HCEC 1CT (cell line): ENCODE measurements around the gene SRRD.
"Not testable (repeated sequence)": the region's sequence is repeated elsewhere in the genome, so short reads cannot be mapped to it uniquely, and the experiment has no call there.

Experiments used
- DNase-seq: peaks from one replicate; pipeline ENCODE4 v3.0.0-alpha.2; 2017

The SRRD gene

GRCh38 chr22:26483439-26484359 lies at the start of gene SRRD, which contains the start of gene HPS4:
Gene SRRD, plus strand, starts transcription at chr22:26483877. Its CDS starts 14 bp downstream, at chr22:26483891.
Gene HPS4, minus strand, starts transcription at chr22:26483783. Its CDS starts 2,021 bp downstream, at chr22:26481762.
- DNase-seq, result peak; percentile 86

- DNase-seq, result no peak
These were observed 48.2 kb upstream of the SRRD start for GRCh38 chr22:26435327-26436093.

GRCh38 chr22:26436903-26437515 lies 46.7 kb upstream of the SRRD start:
- DNase-seq, result no peak

GRCh38 chr22:26437694-26438392 lies 45.8 kb upstream of the SRRD start:
- DNase-seq, result no peak

- not testable (repeated sequence) for DNase-seq
These were observed 44.9 kb upstream of the SRRD start for GRCh38 chr22:26438776-26439175.

GRCh38 chr22:26439559-26439958 lies 44.1 kb upstream of the SRRD start:
- no peak for DNase-seq

GRCh38 chr22:26442086-26442756 lies 41.5 kb upstream of the SRRD start:
- DNase-seq, result peak; percentile 6

- DNase-seq, result no peak
These were observed 39.6 kb upstream of the SRRD start for GRCh38 chr22:26443901-26444690.

GRCh38 chr22:26444777-26445176 lies 38.9 kb upstream of the SRRD start:
- no peak for DNase-seq

- DNase-seq, result no peak
These were observed 38.0 kb upstream of the SRRD start for GRCh38 chr22:26445577-26446275.

GRCh38 chr22:26446808-26447515 lies 36.7 kb upstream of the SRRD start:
- no peak for DNase-seq

GRCh38 chr22:26447584-26448329 lies 35.9 kb upstream of the SRRD start:
- no peak for DNase-seq

- no peak for DNase-seq
These were observed 35.3 kb upstream of the SRRD start for GRCh38 chr22:26448334-26448733.

GRCh38 chr22:26448941-26449340 lies 34.7 kb upstream of the SRRD start:
- DNase-seq, result no peak

GRCh38 chr22:26450453-26451185 lies 33.1 kb upstream of the SRRD start:
- DNase-seq, result no peak

GRCh38 chr22:26452236-26453016 lies 31.3 kb upstream of the SRRD start:
- no peak for DNase-seq

- no peak for DNase-seq
These were observed 30.5 kb upstream of the SRRD start for GRCh38 chr22:26453216-26453615.
